ACC112 (cell line): ENCODE results near the gene TTC39A.

Experiments used
- H2AFZ ChIP-seq: fragments of 200-600 bp; sonication (generic); one replicate; pipeline ENCODE4 v1.6.0; 2017; ENCODE audit warnings: antibody characterized with exemption, low read length; ENCODE audit not compliant: unreplicated experiment
- H3K27ac ChIP-seq: fragments of 200-600 bp; sonication (generic); 2 replicates; pipeline ENCODE4 v1.5.1; 2014; ENCODE audit warnings: low read depth, mild to moderate bottlenecking, antibody characterized with exemption, low read length, moderate library complexity
- H3K27me3 ChIP-seq: fragments of 200-600 bp; sonication (generic); 2 replicates; pipeline ENCODE4 v1.6.1; 2014; ENCODE audit warnings: mild to moderate bottlenecking, antibody characterized with exemption, low read length, moderate library complexity, mixed read lengths; ENCODE audit not compliant: insufficient read depth
- H3K36me3 ChIP-seq: fragments of 200-600 bp; sonication (generic); 2 replicates; pipeline ENCODE4 v1.6.1; 2016; ENCODE audit warnings: mild to moderate bottlenecking, antibody characterized with exemption, low read length, moderate library complexity, mixed read lengths; ENCODE audit not compliant: insufficient read depth
- H3K4me1 ChIP-seq: fragments of 200-600 bp; sonication (generic); one replicate; pipeline ENCODE4 v1.6.1; 2016; ENCODE audit warnings: low read length, mixed read lengths; ENCODE audit not compliant: insufficient read depth, unreplicated experiment, control insufficient read depth
- H3K4me3 ChIP-seq: fragments of 200-600 bp; sonication (generic); 2 replicates; pipeline ENCODE4 v1.5.1; 2014; ENCODE audit warnings: mild to moderate bottlenecking, low read depth, low read length
- H3K79me2 ChIP-seq: fragments of 200-600 bp; sonication (generic); one replicate; pipeline ENCODE4 v1.6.0; 2016; ENCODE audit warnings: low read length; ENCODE audit not compliant: control insufficient read depth, unreplicated experiment, insufficient read depth

Gene TTC39A

DNA sequence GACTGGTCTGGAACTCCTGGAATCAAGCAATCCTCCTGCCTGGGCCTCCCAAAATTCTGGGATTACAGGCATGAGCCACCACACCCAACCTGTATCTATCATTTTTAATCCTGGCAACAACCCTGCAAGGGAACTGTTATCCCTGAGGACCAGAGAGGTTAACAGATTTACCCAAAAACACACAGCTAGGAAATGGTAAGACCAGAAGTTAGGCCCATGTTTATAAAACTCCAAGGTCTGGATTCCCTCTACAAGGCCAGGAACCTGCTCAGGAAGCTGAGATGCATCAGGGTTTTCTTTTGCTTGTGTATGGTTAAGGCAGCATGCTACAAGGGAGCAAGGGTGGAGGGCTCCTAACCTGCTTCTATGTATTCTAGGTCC is 17.8 kb upstream of the TTC39A start:
- Histone ChIP-seq H3K4me1 (no peaks in the 10 kb centered on the region), H2AFZ (no peak overlapping the region), H3K27me3 (peaks cover 30% of the 10 kb centered on the region), H3K79me2 (no peaks in the 10 kb centered on the region), H3K27ac (no peak overlapping the region), H3K4me3 (no peak overlapping the region), H3K36me3 (no peaks in the 10 kb centered on the region)

GRCh38 chr1:51347398-51348146 is 17.2 kb upstream of the TTC39A start:
- H3K27ac ChIP-seq, result no peak overlapping the region
- no peaks in the 10 kb centered on the region for H3K36me3 ChIP-seq

DNA sequence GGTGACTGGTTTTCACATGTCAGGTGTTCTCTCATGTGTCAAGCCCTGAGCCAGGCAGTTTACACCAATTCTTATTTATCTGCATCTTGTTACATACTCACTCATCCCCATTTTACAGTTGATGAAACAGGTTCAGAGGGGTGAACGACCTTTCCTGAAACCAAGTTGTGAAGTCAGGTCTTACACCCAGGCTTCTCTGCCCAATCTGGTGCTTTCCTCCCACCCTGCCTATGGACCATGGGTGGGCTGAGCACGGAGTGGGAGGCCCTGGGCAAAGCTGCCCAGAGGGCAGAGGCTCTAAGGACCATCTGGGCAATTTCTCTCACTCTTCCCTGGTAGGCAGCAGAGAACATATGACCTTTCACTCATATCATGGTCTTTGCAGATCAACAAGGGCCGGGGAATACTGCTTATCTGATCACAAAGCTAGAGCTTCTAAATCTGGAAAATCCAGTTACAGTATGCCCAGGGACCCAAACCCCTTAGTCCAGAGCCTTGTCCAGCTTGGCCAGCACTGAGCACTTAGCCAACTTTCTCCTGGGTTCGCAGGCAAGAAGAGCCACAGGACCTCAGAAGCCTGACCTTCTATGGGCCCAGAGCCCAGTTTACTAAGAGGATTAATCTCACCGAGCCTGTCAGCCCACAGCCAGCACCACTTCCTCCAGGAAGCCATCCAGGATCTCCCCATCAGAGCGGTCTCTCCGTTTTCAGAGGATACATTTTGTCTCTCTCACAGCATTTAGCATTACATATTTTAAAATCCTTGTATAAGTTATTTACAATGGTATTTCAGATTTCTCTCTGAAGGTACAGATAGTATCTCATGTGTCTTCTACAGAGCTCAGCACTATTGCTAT is 16.0 kb upstream of the TTC39A start:
- Histone ChIP-seq H3K4me3 (no peak overlapping the region), H3K27ac (no peak overlapping the region)

More at GRCh38 chr1:51347398-51348146, 17.2 kb upstream of the TTC39A start:
- Histone ChIP-seq H3K4me1 (no peaks in the 10 kb centered on the region), H3K4me3 (no peak overlapping the region), H3K27me3 (peaks cover 34% of the 10 kb centered on the region), H3K79me2 (no peaks in the 10 kb centered on the region), H2AFZ (no peak overlapping the region)

DNA sequence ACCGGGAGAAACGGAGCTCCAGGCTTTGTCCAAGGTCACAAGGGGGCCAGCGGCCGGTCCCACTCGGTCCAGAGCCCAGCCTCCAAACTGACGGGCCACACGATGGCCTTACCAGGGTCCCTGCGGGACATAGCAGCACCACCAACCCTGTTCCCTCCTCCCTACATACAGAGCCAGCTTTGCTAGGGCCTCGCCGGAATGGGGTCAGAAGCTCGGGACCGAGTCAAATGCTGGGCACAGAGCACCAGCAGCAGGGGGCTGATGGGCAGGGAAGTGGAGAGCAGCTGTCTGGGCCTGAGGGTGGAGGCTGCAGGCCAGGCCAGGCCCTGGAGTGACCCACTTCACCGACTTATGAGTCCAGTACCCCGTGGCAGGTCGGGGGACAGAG is 14.9 kb upstream of the TTC39A start:
- Histone ChIP-seq H3K4me1 (no peaks in the 10 kb centered on the region), H3K79me2 (no peaks in the 10 kb centered on the region), H2AFZ (no peak overlapping the region), H3K27me3 (peaks cover 34% of the 10 kb centered on the region), H3K4me3 (no peak overlapping the region), H3K27ac (no peak overlapping the region), H3K36me3 (no peaks in the 10 kb centered on the region)

More for the DNA sequence above, 16.0 kb upstream of the TTC39A start:
- Histone ChIP-seq H3K79me2 (no peaks in the 10 kb centered on the region), H3K4me1 (no peaks in the 10 kb centered on the region), H3K36me3 (no peaks in the 10 kb centered on the region), H3K27me3 (peaks cover 34% of the 10 kb centered on the region), H2AFZ (no peak overlapping the region)

DNA sequence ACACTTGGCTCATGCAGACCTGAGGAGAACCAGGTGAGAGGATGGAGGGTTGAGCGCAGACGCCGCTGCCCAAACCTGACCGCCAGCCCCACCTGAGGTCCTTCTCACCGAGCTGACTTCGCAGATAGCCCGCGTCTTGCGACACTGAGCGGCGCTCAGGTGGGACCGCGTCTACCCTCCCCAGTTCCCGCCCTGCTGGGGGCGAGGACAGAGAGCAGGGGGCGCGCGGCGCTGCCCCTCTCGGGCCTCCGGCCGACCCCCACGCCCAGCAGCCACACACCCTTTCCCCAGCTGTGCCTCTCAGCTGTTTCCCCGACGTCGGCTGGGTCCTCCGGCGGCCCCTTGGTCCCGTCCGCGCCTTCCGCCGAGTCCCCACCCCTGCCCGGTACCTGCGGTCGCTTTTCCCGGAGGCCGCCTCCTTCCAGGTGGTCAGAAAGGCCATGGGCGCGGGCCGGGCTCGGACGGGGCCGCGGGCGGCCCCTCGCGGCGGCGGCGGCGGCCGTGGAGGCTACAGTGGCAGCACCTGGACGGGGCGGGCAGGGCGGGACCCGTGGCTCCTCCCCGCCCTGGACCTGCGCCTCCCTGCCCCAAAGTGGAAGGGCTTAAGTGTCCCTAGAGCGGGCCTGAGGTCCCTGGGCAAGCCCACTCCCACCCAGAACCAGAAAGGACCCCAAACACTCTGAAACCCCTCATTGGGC is 14.4 kb upstream of the TTC39A start:
- Histone ChIP-seq H3K4me3 (peak overlapping the region; percentile 28; the same call in 1 of the 2 replicates), H3K27me3 (peaks cover 34% of the 10 kb centered on the region), H3K27ac (no peak overlapping the region), H3K36me3 (no peaks in the 10 kb centered on the region), H3K79me2 (no peaks in the 10 kb centered on the region), H2AFZ (no peak overlapping the region), H3K4me1 (no peaks in the 10 kb centered on the region)

DNA sequence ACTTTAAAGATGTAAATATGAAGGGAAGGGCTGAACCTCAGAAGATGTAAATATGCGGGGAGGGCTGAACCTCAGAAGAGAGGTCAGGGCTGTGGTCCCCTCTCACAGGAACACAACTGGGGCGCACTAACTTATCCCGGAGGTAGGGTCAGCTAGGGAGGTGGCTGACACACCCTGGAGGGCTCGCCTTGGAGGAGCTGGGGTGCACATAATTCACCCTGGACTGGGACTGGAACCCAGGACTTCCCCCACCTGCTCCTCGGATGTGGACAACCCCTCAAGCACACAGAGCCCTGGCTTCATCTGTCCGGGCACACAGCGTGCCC is 13.9 kb upstream of the TTC39A start:
- H3K27me3 ChIP-seq, result peaks cover 34% of the 10 kb centered on the region
- H3K4me1 ChIP-seq, result no peaks in the 10 kb centered on the region
- H3K4me3 ChIP-seq, result no peak overlapping the region
- H3K27ac ChIP-seq, result no peak overlapping the region
- no peaks in the 10 kb centered on the region for H3K79me2 ChIP-seq
- H2AFZ ChIP-seq, result no peak overlapping the region
- no peaks in the 10 kb centered on the region for H3K36me3 ChIP-seq

- Histone ChIP-seq H3K79me2 (no peaks in the 10 kb centered on the region), H2AFZ (no peak overlapping the region), H3K36me3 (no peaks in the 10 kb centered on the region), H3K4me1 (no peaks in the 10 kb centered on the region), H3K27ac (no peak overlapping the region), H3K4me3 (no peak overlapping the region), H3K27me3 (peaks cover 34% of the 10 kb centered on the region)
Measured at GRCh38 chr1:51343624-51344023, 13.3 kb upstream of the TTC39A start.

GRCh38 chr1:51342591-51343206 is 12.3 kb upstream of the TTC39A start:
- Histone ChIP-seq H3K27ac (no peak overlapping the region), H3K79me2 (no peaks in the 10 kb centered on the region), H3K4me3 (no peak overlapping the region), H3K4me1 (no peaks in the 10 kb centered on the region), H3K27me3 (peaks cover 34% of the 10 kb centered on the region), H3K36me3 (no peaks in the 10 kb centered on the region), H2AFZ (no peak overlapping the region)

GRCh38 chr1:51341876-51342496 is 11.6 kb upstream of the TTC39A start:
- H3K79me2 ChIP-seq, result no peaks in the 10 kb centered on the region
- no peak overlapping the region for H3K27ac ChIP-seq
- H3K4me1 ChIP-seq, result no peaks in the 10 kb centered on the region
- H3K36me3 ChIP-seq, result no peaks in the 10 kb centered on the region
- no peak overlapping the region for H2AFZ ChIP-seq
- no peak overlapping the region for H3K4me3 ChIP-seq
- H3K27me3 ChIP-seq, result peaks cover 34% of the 10 kb centered on the region

GRCh38 chr1:51340380-51340779 is 10.0 kb upstream of the TTC39A start:
- Histone ChIP-seq H3K4me1 (no peaks in the 10 kb centered on the region), H3K36me3 (no peaks in the 10 kb centered on the region), H3K79me2 (no peaks in the 10 kb centered on the region), H3K27me3 (peaks cover 26% of the 10 kb centered on the region), H2AFZ (no peak overlapping the region), H3K27ac (no peak overlapping the region), H3K4me3 (no peak overlapping the region)
